HepG2 (cell line): Measurements from ENCODE around the gene SMIM12. TPM values are rescaled to one million over a fixed set of nuclear protein-coding genes. Genes with fewer than 3 reads are reported as not detected.

Experiments
- ATAC-seq: fragments of 200-7000 bp; cut with Tn5 transposase; 3 replicates; pipeline ENCODE4 v1.9.1; 2020; ENCODE audit warnings: mild to moderate bottlenecking, moderate library complexity
- BruUV-seq: library from RNA; stranded (reverse); fragments of 400-500 nt; replicated peaks from 2 replicates; lab custom pipeline; 2021; lab: Mats Ljungman, UMichigan
- CTCF ChIA-PET: fragments of 300-600 bp; formaldehyde crosslinking; extraction: SDS; loops from one replicate; lab custom pipeline; 2021; ENCODE audit warnings: low total read pairs, inconsistent platforms, low intra/inter-chr PET ratio; lab: Yijun Ruan, JAX
- POLR2A ChIA-PET: fragments of 350-600 bp; sonication (Branson Sonifier 250); formaldehyde crosslinking; loops from one replicate; lab custom pipeline; 2020; ENCODE audit warnings: antibody characterized with exemption, inconsistent platforms; lab: Yijun Ruan, JAX
- DNase-seq: peaks from one replicate; pipeline ENCODE4 v3.0.0-alpha.2; 2015; ENCODE audit warnings: low spot score
- FAIRE-seq: peaks from 3 replicates; lab custom pipeline; 2011; peaks lifted over from hg19 to GRCh38; lab: Jason Lieb, UNC
- H2AFZ ChIP-seq: one replicate; pipeline ENCODE4 v1.6.1; 2011; ENCODE audit warnings: low read length, inconsistent platforms
- H3K27ac ChIP-seq: fragments of 300-600 bp; 3 replicates; pipeline ENCODE4 v1.8.0; 2011; ENCODE audit warnings: mixed run types, mild to moderate bottlenecking, mixed read lengths, low read length, inconsistent platforms; ENCODE audit not compliant: insufficient read depth; ENCODE audit errors: extremely low read length
- H3K27me3 ChIP-seq, 2 experiments: fragments of 200-600 bp in 1 of 2; 2 replicates in 1 of 2; 3 replicates in 1 of 2; pipeline versions ENCODE4 v1.6.0 to v1.8.0; 2011; ENCODE audit warnings: low read length in 2 of 2, mild to moderate bottlenecking in 2 of 2, moderate library complexity in 2 of 2, inconsistent platforms in 1 of 2; ENCODE audit not compliant: insufficient read depth in 2 of 2, control insufficient read depth in 1 of 2
- H3K36me3 ChIP-seq, 2 experiments: fragments of 200-600 bp in 1 of 2; replicated peaks in 1 of 2; 2 replicates in 1 of 2; 3 replicates in 1 of 2; pipeline versions ENCODE4 v1.5.1 to v1.8.0; 2011; ENCODE audit warnings: low read length in 2 of 2, inconsistent platforms in 1 of 2; ENCODE audit not compliant: insufficient read depth in 2 of 2, control insufficient read depth in 1 of 2
- H3K4me1 ChIP-seq: 2 replicates; pipeline ENCODE4 v1.5.1; 2012; ENCODE audit warnings: low read length, inconsistent platforms; ENCODE audit not compliant: insufficient read depth
- H3K4me2 ChIP-seq: 2 replicates; pipeline ENCODE4 v1.6.0; 2011; ENCODE audit warnings: low read depth, low read length, inconsistent platforms
- H3K4me3 ChIP-seq, 3 experiments: fragments of 200-600 bp in 1 of 3; sonication (generic), shearing (Covaris generic) in 1 of 3; replicated peaks in 1 of 3; 2 replicates each; pipeline ENCODE4 v1.5.1; 2011 to 2016; ENCODE audit warnings: low read length in 3 of 3, inconsistent platforms in 2 of 3, low read depth in 2 of 3, mild to moderate bottlenecking in 2 of 3, control low read depth in 1 of 3, mixed read lengths in 1 of 3; ENCODE audit not compliant: insufficient read depth in 1 of 3
- H3K79me2 ChIP-seq: one replicate; pipeline ENCODE4 v1.6.1; 2011; ENCODE audit warnings: low read length, inconsistent platforms; ENCODE audit not compliant: insufficient read depth
- H3K9ac ChIP-seq: 2 replicates; pipeline ENCODE4 v1.6.0; 2011; ENCODE audit warnings: mild to moderate bottlenecking, low read depth, low read length, inconsistent platforms; ENCODE audit not compliant: insufficient read depth
- H3K9me3 ChIP-seq: 2 replicates; pipeline ENCODE4 v1.5.1; 2012; ENCODE audit warnings: mild to moderate bottlenecking, low read length
- H4K20me1 ChIP-seq: 2 replicates; pipeline ENCODE4 v1.6.0; 2011; ENCODE audit warnings: inconsistent platforms, mild to moderate bottlenecking, low read length, moderate library complexity; ENCODE audit not compliant: insufficient read depth
- ARID2 ChIP-seq: sonication (generic); formaldehyde crosslinking; IDR thresholded peaks from 2 replicates; pipeline ENCODE4 v1.8.1; 2022; ENCODE audit warnings: mild to moderate bottlenecking, missing genetic modification reagents, borderline replicate concordance
- CBX5 ChIP-seq: sonication (generic); formaldehyde crosslinking; IDR thresholded peaks from 2 replicates; pipeline ENCODE4 v1.4.0; 2020; ENCODE audit warnings: missing genetic modification reagents, borderline replicate concordance
- CHD4 ChIP-seq: fragments of 200-600 bp; sonication (generic); IDR thresholded peaks from 2 replicates; pipeline ENCODE4 v1.7.0; 2017; ENCODE audit warnings: mild to moderate bottlenecking, low read length, borderline replicate concordance
- FOSL2 ChIP-seq: sonication (generic); formaldehyde crosslinking; IDR thresholded peaks from 2 replicates; pipeline ENCODE4 v1.4.0; 2020; ENCODE audit warnings: missing genetic modification reagents
- HNRNPL ChIP-seq: fragments of 200-400 bp; formaldehyde crosslinking; IDR thresholded peaks from 2 replicates; pipeline ENCODE4 v1.6.1; 2017; ENCODE audit warnings: mild to moderate bottlenecking, low read depth, low read length
- MED8 ChIP-seq: sonication (generic); formaldehyde crosslinking; IDR thresholded peaks from 2 replicates; pipeline ENCODE4 v1.8.1; 2023; ENCODE audit warnings: mild to moderate bottlenecking, missing genetic modification reagents; ENCODE audit not compliant: insufficient replicate concordance
- TOE1 ChIP-seq: sonication (generic); formaldehyde crosslinking; IDR thresholded peaks from 2 replicates; pipeline ENCODE4 v1.4.0; 2020; ENCODE audit warnings: mild to moderate bottlenecking, missing genetic modification reagents
- USF2 ChIP-seq, 2 experiments: sonication (generic) in 1 of 2; formaldehyde crosslinking in 1 of 2; IDR thresholded peaks; 2 replicates each; pipeline versions ENCODE4 v1.5.1 to v1.6.1; 2011 to 2020; ENCODE audit warnings: borderline replicate concordance in 1 of 2, low read depth in 1 of 2, low read length in 1 of 2, mild to moderate bottlenecking in 1 of 2, missing genetic modification reagents in 1 of 2, moderate library complexity in 1 of 2
- ZBTB38 ChIP-seq: sonication (generic); formaldehyde crosslinking; IDR thresholded peaks from 2 replicates; pipeline ENCODE4 v1.5.1; 2020; ENCODE audit warnings: mild to moderate bottlenecking, missing genetic modification reagents
- ZNF619 ChIP-seq: sonication (generic); formaldehyde crosslinking; IDR thresholded peaks from 2 replicates; pipeline ENCODE4 v1.4.0; 2020; ENCODE audit warnings: mild to moderate bottlenecking, missing genetic modification reagents
- ZNF639 ChIP-seq: conservative IDR thresholded peaks from 2 replicates; pipeline ENCODE4 v1.6.1; 2018; ENCODE audit warnings: missing genetic modification reagents
- WGBS: methylation state at CpG from one replicate; pipeline ENCODE4 v1.1.6; 2017; ENCODE audit warnings: low lambda C conversion rate; 5-methylcytosine and 5-hydroxymethylcytosine counted together
- in situ Hi-C: cut with HindIII; loops from 2 replicates; pipeline ENCODE4 v1.10.0; 2017; ENCODE audit warnings: low pct_unique_long_range_greater_than_20kb; ENCODE audit not compliant: extremely low pct_ligation_motif_present
- intact Hi-C: fragments of 100-400 bp; cut with micrococcal nuclease; formaldehyde crosslinking; loops from one replicate; pipeline ENCODE4 v1.10.0; 2022; ENCODE audit not compliant: unreplicated experiment
- polyA plus RNA-seq, 8 experiments: library from polyadenylated mRNA; depleted of rRNA in 3 of 8; stranded (reverse) in 7 of 8; unstranded in 1 of 8; fragments of >200 nt; fragmentation: Illumina TruSeq in 4 of 8; extraction: Trizol in 4 of 8; gene quantifications; 2 replicates each; pipeline versions ENCODE4 v1.2.1 to v1.2.3, GENCODE V29; 2011 to 2016; ENCODE audit warnings: low read depth in 4 of 8, missing spikeins in 1 of 8, mixed read lengths in 1 of 8; ENCODE audit not compliant: insufficient read depth in 1 of 8
- total RNA-seq, 5 experiments: library from RNA; depleted of rRNA; stranded (reverse); fragments of >200 nt; fragmentation: Illumina TruSeq; extraction: Trizol; gene quantifications; 2 replicates each; pipeline ENCODE4 v1.2.3, GENCODE V29; 2016; ENCODE audit warnings: low read depth in 1 of 5

Gene SMIM12
- total and polyA plus RNA-seq, 2 of the 13 experiments (the other 11 are each of a cell fraction or from before 2014, with no cell fraction given), result 20.1 to 41.3 TPM

DNA sequence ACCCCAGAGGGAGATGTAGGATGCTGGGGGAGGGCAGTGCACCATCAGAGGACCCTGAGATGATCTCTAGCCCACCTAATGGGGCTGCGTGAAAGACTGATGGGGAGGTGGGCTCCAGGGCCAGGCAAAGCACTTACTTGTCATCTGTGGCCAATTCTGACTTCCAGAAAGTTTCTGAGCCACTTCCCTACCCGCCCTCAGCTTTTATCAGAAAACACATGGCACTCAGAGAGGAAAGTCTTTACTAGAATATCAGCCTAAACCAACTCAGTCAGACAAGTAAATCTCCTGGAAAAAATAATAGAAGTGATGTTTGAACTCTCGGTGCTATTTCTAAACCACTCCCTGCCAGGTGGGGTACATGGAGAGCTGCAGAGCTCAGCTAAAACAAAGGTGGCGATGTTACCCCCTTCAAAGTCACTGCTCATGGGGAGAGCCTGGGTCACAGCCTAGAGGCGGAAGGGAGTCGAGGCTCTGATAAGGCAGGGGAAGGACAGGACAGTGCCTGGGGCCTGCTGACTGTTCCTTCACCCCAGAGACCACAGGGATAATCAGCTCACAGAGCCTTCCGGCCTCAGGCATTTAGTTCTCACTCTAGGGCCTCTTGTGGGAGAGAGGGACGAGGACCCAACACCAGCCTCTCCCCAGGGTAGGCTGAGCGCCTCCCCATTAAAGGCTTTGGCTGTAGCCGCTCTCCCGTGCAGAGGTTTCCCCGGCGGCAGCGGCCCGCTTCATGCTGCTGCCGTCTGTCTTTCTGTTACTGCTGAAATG lies 14.2 kb downstream of the SMIM12 start:
- POLR2A ChIA-PET, result interaction anchor here (1.3 to 2.5 kb wide), 2 partner anchors 14 to 21 kb away, joined by 3 to 13 read pairs; partner anchors contain the start of gene SMIM12
- no peaks in the 10 kb centered on the region for H3K79me2 ChIP-seq
- FAIRE-seq, result no peak
- H3K4me3 ChIP-seq, result no peak overlapping the region
- no TSS peak for BruUV-seq
- no peaks in the 10 kb centered on the region for H3K36me3 ChIP-seq
- intact Hi-C loops (no loop called here), in situ Hi-C loops (no loop called here)
- no peak overlapping the region for H3K9ac ChIP-seq
- H3K4me1 ChIP-seq, result peaks cover 51% of the 10 kb centered on the region
- DNase-seq, result no peak
- no peak for TF ChIP-seq ZNF639 (CRISPR knock-in tag)
- TF ChIP-seq MED8, result no peak
- TF ChIP-seq TOE1 (CRISPR knock-in tag), result no peak
- no peak for TF ChIP-seq ZBTB38 (CRISPR knock-in tag)
- no peak for TF ChIP-seq CBX5 (CRISPR knock-in tag)
- no peak for TF ChIP-seq HNRNPL
- no peak for TF ChIP-seq FOSL2 (CRISPR knock-in tag)
- no peak for TF ChIP-seq USF2 (IDR thresholded peaks at IDR 0.05; ENCODE audit: low read depth, low read length)
- no peak for TF ChIP-seq USF2 (CRISPR knock-in tag; IDR thresholded peaks at IDR 0.05; ENCODE audit: borderline replicate concordance)
- no peak for TF ChIP-seq ARID2 (CRISPR knock-in tag)
- TF ChIP-seq CHD4, result no peak
- TF ChIP-seq ZNF619, result no peak
- CTCF ChIA-PET, result no interaction called here
- no peaks in the 10 kb centered on the region for H3K9me3 ChIP-seq
- no peak overlapping the region for H3K27ac ChIP-seq
- 73% methylated on average over 14 of the region's 16 CpGs for WGBS
- ATAC-seq, result peak; percentile 33
- H3K27me3 ChIP-seq, result no peaks in the 10 kb centered on the region
- H2AFZ ChIP-seq, result no peak overlapping the region
- H4K20me1 ChIP-seq, result no peaks in the 10 kb centered on the region; the same call in 1 of the 2 replicates
- no peak overlapping the region for H3K4me2 ChIP-seq
